AG09309 (cell line): ENCODE results near the gene RNF175.

Experiments
- DNase-seq: peaks from one replicate; pipeline ENCODE4 v3.0.0-alpha.2; 2010; ENCODE audit warnings: low read depth
- H3K4me3 ChIP-seq: 2 replicates; pipeline ENCODE4 v1.5.1; 2011; ENCODE audit warnings: mild to moderate bottlenecking, low read depth, low read length, moderate library complexity; ENCODE audit not compliant: control insufficient read depth
- CTCF ChIP-seq: IDR thresholded peaks from 2 replicates; pipeline ENCODE4 v1.5.1; 2011; ENCODE audit warnings: mild to moderate bottlenecking, low read depth, low read length, inconsistent platforms; ENCODE audit not compliant: insufficient read depth, control insufficient read depth; ENCODE audit errors: missing control alignments

The RNF175 gene

GRCh38 chr4:153798901-153799693 lies 39.3 kb upstream of the RNF175 start:
- no peak overlapping the region for H3K4me3 ChIP-seq
- DNase-seq: no peak
- no peak for TF ChIP-seq CTCF

GRCh38 chr4:153798420-153798819 lies 38.6 kb upstream of the RNF175 start:
- no peak for TF ChIP-seq CTCF
- H3K4me3 ChIP-seq: no peak overlapping the region
- no peak for DNase-seq

- no peak overlapping the region for H3K4me3 ChIP-seq
- TF ChIP-seq CTCF: no peak
- DNase-seq: no peak
These were observed 34.2 kb upstream of the RNF175 start for GRCh38 chr4:153794006-153794405.

- no peak overlapping the region for H3K4me3 ChIP-seq
- no peak for DNase-seq
- TF ChIP-seq CTCF: no peak
These were observed 32.9 kb upstream of the RNF175 start for GRCh38 chr4:153792618-153793247.

- peak; percentile 29 for TF ChIP-seq CTCF
- DNase-seq: no peak
- H3K4me3 ChIP-seq: no peak overlapping the region
These were observed 32.2 kb upstream of the RNF175 start for GRCh38 chr4:153791746-153792617.

GRCh38 chr4:153790962-153791551 lies 31.2 kb upstream of the RNF175 start:
- TF ChIP-seq CTCF: no peak
- no peak overlapping the region for H3K4me3 ChIP-seq
- DNase-seq: no peak
